OCI-LY1 (cell line): ENCODE data around the gene FTO.

Experiments used
- H2AFZ ChIP-seq: fragments of 200-600 bp; sonication (generic), shearing (Covaris generic); 2 replicates; pipeline ENCODE4 v1.6.0; 2014; ENCODE audit warnings: antibody characterized with exemption, mild to moderate bottlenecking, low read length
- H3F3A ChIP-seq: fragments of 200-600 bp; sonication (generic), shearing (Covaris generic); 2 replicates; pipeline ENCODE4 v1.6.0; 2014; ENCODE audit warnings: mild to moderate bottlenecking, antibody characterized with exemption, low read length, moderate library complexity; ENCODE audit not compliant: insufficient read depth
- H3K27ac ChIP-seq: fragments of 200-600 bp; sonication (generic); 2 replicates; pipeline ENCODE4 v1.5.1; 2014; ENCODE audit warnings: low read length, mixed run types, mild to moderate bottlenecking, low read depth; ENCODE audit not compliant: poor library complexity, severe bottlenecking
- H3K27me3 ChIP-seq: fragments of 200-600 bp; sonication (generic); 2 replicates; pipeline ENCODE4 v1.6.0; 2014; ENCODE audit warnings: antibody characterized with exemption, mild to moderate bottlenecking, low read length, moderate library complexity; ENCODE audit not compliant: insufficient read depth
- H3K36me3 ChIP-seq: fragments of 200-600 bp; sonication (generic); 2 replicates; pipeline ENCODE4 v1.6.1; 2014; ENCODE audit warnings: mild to moderate bottlenecking, antibody characterized with exemption, low read length, moderate library complexity, mixed read lengths; ENCODE audit not compliant: insufficient read depth
- H3K4me1 ChIP-seq: fragments of 200-600 bp; sonication (generic); 2 replicates; pipeline ENCODE4 v1.5.1; 2014; ENCODE audit warnings: mild to moderate bottlenecking, low read length, moderate library complexity; ENCODE audit not compliant: insufficient read depth, severe bottlenecking
- H3K4me2 ChIP-seq: fragments of 200-600 bp; sonication (generic), shearing (Covaris generic); 2 replicates; pipeline ENCODE4 v1.6.1; 2014; ENCODE audit warnings: low read length
- H3K4me3 ChIP-seq: fragments of 200-600 bp; sonication (generic); 2 replicates; pipeline ENCODE4 v1.5.1; 2014; ENCODE audit warnings: low read length, low read depth, mild to moderate bottlenecking, mixed read lengths; ENCODE audit not compliant: poor library complexity, severe bottlenecking
- H3K79me2 ChIP-seq: fragments of 200-600 bp; shearing (Covaris generic); 2 replicates; pipeline ENCODE4 v1.6.1; 2016; ENCODE audit warnings: mixed run types, low read length, mixed read lengths; ENCODE audit not compliant: insufficient read depth
- H3K9ac ChIP-seq: fragments of 200-600 bp; sonication (generic), shearing (Covaris generic); 2 replicates; pipeline ENCODE4 v1.6.1; 2014; ENCODE audit warnings: mild to moderate bottlenecking, low read length, mixed read lengths
- H3K9me2 ChIP-seq: fragments of 200-600 bp; sonication (generic), shearing (Covaris generic); 2 replicates; pipeline ENCODE4 v1.6.1; 2014; ENCODE audit warnings: low read depth, mild to moderate bottlenecking, low read length, mixed read lengths
- H3K9me3 ChIP-seq: fragments of 200-600 bp; shearing (Covaris generic); 2 replicates; pipeline ENCODE4 v1.6.1; 2014; ENCODE audit warnings: low read length, mixed read lengths
- H4K20me1 ChIP-seq: fragments of 200-600 bp; sonication (generic), shearing (Covaris generic); 2 replicates; pipeline ENCODE4 v1.6.0; 2016; ENCODE audit warnings: mild to moderate bottlenecking, low read length; ENCODE audit not compliant: insufficient read depth
- CTCF ChIP-seq: fragments of 200-600 bp; sonication (generic), shearing (Covaris generic); IDR thresholded peaks from 2 replicates; pipeline ENCODE4 v1.5.1; 2017; ENCODE audit warnings: mild to moderate bottlenecking, antibody characterized with exemption, low read length, moderate library complexity, mixed read lengths
- EZH2 ChIP-seq: fragments of 200-600 bp; sonication (generic), shearing (Covaris generic); IDR thresholded peaks from 2 replicates; pipeline ENCODE4 v1.8.0; 2017; ENCODE audit warnings: borderline replicate concordance, mixed run types, mild to moderate bottlenecking, antibody characterized with exemption, low read length, moderate library complexity, mixed read lengths

Gene FTO

GRCh38 chr16:53836680-53837079 lies 132.7 kb downstream of the FTO start:
- H3K27me3 ChIP-seq, result no peaks in the 10 kb centered on the region
- H3F3A ChIP-seq, result no peaks in the 10 kb centered on the region
- H3K4me1 ChIP-seq, result peaks cover 8% of the 10 kb centered on the region
- TF ChIP-seq CTCF (no peak), EZH2 (no peak)
- no peak overlapping the region for H2AFZ ChIP-seq
- H3K36me3 ChIP-seq, result peaks cover 7% of the 10 kb centered on the region; the same call in 1 of the 2 replicates
- no peaks in the 10 kb centered on the region for H3K9me3 ChIP-seq
- no peaks in the 10 kb centered on the region for H4K20me1 ChIP-seq
- H3K27ac ChIP-seq, result no peak overlapping the region
- H3K9ac ChIP-seq, result no peak overlapping the region
- H3K4me2 ChIP-seq, result no peak overlapping the region
- no peaks in the 10 kb centered on the region for H3K79me2 ChIP-seq
- H3K9me2 ChIP-seq, result no peaks in the 10 kb centered on the region
- no peak overlapping the region for H3K4me3 ChIP-seq

- H3K79me2 ChIP-seq, result no peaks in the 10 kb centered on the region
- H3K27me3 ChIP-seq, result no peaks in the 10 kb centered on the region
- H3K9me2 ChIP-seq, result no peaks in the 10 kb centered on the region
- H3K27ac ChIP-seq, result no peak overlapping the region
- H3K9ac ChIP-seq, result no peak overlapping the region
- H3K4me3 ChIP-seq, result no peak overlapping the region
- no peaks in the 10 kb centered on the region for H3K9me3 ChIP-seq
- H3K36me3 ChIP-seq, result peaks cover 7% of the 10 kb centered on the region; the same call in 1 of the 2 replicates
- peaks cover 8% of the 10 kb centered on the region for H3K4me1 ChIP-seq
- TF ChIP-seq EZH2, result no peak
- no peak for TF ChIP-seq CTCF
- H4K20me1 ChIP-seq, result no peaks in the 10 kb centered on the region
- no peak overlapping the region for H3K4me2 ChIP-seq
- H2AFZ ChIP-seq, result no peak overlapping the region
- no peaks in the 10 kb centered on the region for H3F3A ChIP-seq
Observed at GRCh38 chr16:53837426-53837825, 133.5 kb downstream of the FTO start.

- no peak overlapping the region for H3K4me2 ChIP-seq
- H4K20me1 ChIP-seq, result no peaks in the 10 kb centered on the region
- no peak overlapping the region for H3K27ac ChIP-seq
- no peak overlapping the region for H2AFZ ChIP-seq
- H3K9me3 ChIP-seq, result no peaks in the 10 kb centered on the region
- H3K36me3 ChIP-seq, result no peaks in the 10 kb centered on the region
- no peaks in the 10 kb centered on the region for H3K9me2 ChIP-seq
- H3K9ac ChIP-seq, result no peak overlapping the region
- no peak overlapping the region for H3K4me3 ChIP-seq
- no peaks in the 10 kb centered on the region for H3K27me3 ChIP-seq
- H3F3A ChIP-seq, result no peaks in the 10 kb centered on the region
- peaks cover 8% of the 10 kb centered on the region for H3K4me1 ChIP-seq
- TF ChIP-seq CTCF, result no peak
- no peak for TF ChIP-seq EZH2
- H3K79me2 ChIP-seq, result no peaks in the 10 kb centered on the region
Observed at GRCh38 chr16:53839150-53839549, 135.2 kb downstream of the FTO start.
